Coronary artery (tissue), 2 donors: ENCODE measurements around the gene COX6A1.
"Not testable (repeated sequence)": the region's sequence is repeated elsewhere in the genome, so short reads cannot be mapped to it uniquely, and the experiment has no call there.

Experiments used
- DNase-seq: peaks from one replicate; pipeline ENCODE4 v3.0.0-alpha.2; 2017; ENCODE audit warnings: low spot score
- H3K27ac ChIP-seq, 2 donors: fragments of 200-600 bp; sonication (generic); one replicate each; pipeline ENCODE4 v1.5.1; 2016 to 2019
- H3K4me3 ChIP-seq: fragments of 200-600 bp; sonication (generic); 2 replicates; pipeline ENCODE4 v1.5.1; 2016; ENCODE audit warnings: mild to moderate bottlenecking, moderate library complexity
- CTCF ChIP-seq: fragments of 200-600 bp; sonication (generic); IDR thresholded peaks from one replicate; pipeline ENCODE4 v1.5.1; 2019; ENCODE audit warnings: antibody characterized with exemption

Gene COX6A1

DNA sequence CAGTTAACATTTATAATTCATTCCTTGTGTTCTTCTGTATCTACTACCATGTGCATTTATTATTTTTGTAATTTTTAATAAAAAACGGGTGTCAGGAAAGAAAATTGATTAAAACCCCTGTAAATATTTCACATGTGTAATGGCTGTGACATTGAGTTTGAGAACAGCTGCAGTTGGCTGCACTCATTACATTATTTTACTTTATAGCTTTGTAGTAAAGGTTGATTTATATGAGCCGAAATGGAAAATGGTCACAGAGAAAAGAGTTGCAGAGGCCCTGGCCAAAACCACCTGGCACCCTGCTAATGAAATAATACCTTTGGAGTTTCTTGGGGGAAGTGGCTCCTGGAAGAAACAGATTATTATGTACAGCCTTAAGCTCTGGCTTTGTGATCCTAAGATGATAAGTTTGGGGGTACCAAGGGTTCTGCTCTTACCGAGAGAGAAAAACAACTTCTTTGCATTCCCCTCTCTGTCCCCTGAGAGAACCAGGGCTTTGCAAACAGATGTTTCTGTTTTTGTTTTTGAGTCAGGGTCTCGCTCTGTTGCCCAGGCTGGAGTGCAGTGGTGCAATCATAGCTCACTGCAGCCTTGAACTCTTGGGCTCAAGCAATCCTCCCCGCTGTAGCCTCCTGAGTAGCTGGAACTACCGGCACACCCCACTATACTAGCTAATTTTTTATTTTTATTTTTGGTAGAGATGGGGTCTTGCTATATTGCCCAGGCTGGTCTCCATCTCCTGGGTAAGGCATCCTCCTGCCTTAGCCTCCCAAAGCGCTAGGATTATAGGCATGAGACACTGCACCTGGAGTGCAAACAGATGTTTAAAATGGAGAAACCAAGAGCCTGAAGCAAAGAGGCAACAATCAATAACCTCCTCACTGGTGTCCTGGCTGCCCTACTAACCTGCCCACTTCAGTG is 48.3 kb downstream of the COX6A1 start:
- H3K4me3 ChIP-seq, result no peak overlapping the region
- no peak for TF ChIP-seq CTCF
- H3K27ac ChIP-seq, result no peak overlapping the region
- no peak for DNase-seq

DNA sequence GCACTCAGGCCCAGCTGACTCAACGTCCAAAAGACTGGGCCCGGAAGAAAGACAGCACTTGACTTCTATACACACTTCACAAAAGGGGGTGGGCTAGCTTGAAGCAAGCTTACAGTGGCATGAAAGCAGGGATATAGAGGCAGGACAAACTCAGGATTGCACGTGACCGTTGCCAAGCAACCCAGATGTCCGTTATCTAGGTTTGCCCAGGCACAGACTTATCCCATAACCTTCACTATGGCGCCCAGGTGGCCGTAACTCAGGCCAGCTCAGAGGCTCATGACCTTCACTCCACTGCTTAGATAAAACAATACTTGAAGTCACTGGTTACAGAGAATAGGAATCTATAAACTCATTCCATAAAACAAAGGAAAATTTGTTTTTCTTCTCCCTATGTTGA is 49.6 kb downstream of the COX6A1 start:
- not testable (repeated sequence) for H3K27ac ChIP-seq, H3K4me3 ChIP-seq, DNase-seq

GRCh38 chr12:120488057-120488640 is 50.2 kb downstream of the COX6A1 start:
- DNase-seq, result no peak
- Histone ChIP-seq H3K27ac (no peak overlapping the region), H3K4me3 (no peak overlapping the region)
- TF ChIP-seq CTCF, result no peak

- H3K27ac ChIP-seq, result no peak overlapping the region
- no peak overlapping the region for H3K4me3 ChIP-seq
- no peak for TF ChIP-seq CTCF
- no peak for DNase-seq
Measured at GRCh38 chr12:120489018-120489417, 51.1 kb downstream of the COX6A1 start.

DNA sequence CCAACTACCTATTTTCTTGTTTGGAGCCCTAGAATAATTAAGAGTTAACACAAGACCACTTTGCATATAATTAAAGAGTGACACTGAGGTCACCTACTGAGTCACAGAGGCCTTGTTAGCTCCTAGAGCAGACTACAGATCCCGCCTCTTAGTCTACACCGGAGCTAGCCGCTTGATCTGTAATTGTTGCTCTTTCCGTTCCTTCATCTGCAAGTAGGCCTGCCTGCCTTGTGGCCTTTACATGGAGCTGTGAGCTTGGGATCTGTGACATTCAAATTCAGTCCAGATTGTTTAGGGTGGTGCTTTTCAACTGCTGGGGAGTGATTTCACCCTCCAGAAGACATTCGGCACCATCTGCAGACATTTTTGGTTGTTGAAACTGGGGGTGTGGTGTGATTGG is 52.4 kb downstream of the COX6A1 start:
- H3K4me3 ChIP-seq, result no peak overlapping the region
- DNase-seq, result no peak
- TF ChIP-seq CTCF, result no peak
- no peak overlapping the region for H3K27ac ChIP-seq
